GM23338 (cell line): ENCODE results near the gene ADAMTSL2. TPM values are rescaled to one million over a fixed set of nuclear protein-coding genes. Genes with fewer than 3 reads are reported as not detected.

ENCODE experiments used
- ATAC-seq: fragments of 200-7000 bp; cut with Tn5 transposase; 3 replicates; pipeline ENCODE4 v1.9.1; 2020
- DNase-seq: peaks from one replicate; pipeline ENCODE4 v3.0.0-alpha.2; 2015; ENCODE audit warnings: low spot score
- H2AFZ ChIP-seq: fragments of 200-600 bp; sonication (generic); 2 replicates; pipeline ENCODE4 v1.8.0; 2016; ENCODE audit warnings: antibody characterized with exemption, mild to moderate bottlenecking, moderate library complexity
- H3F3A ChIP-seq: fragments of 200-600 bp; sonication (generic); replicated peaks from 2 replicates; pipeline ENCODE4 v1.8.0; 2017; ENCODE audit warnings: antibody characterized with exemption, mixed run types, low read depth
- H3K27ac ChIP-seq: fragments of 200-600 bp; sonication (generic); 2 replicates; pipeline ENCODE4 v1.6.1; 2016; ENCODE audit warnings: low read depth
- H3K27me3 ChIP-seq: fragments of 200-600 bp; sonication (generic); 2 replicates; pipeline ENCODE4 v1.8.0; 2016; ENCODE audit warnings: mild to moderate bottlenecking, mixed run types, moderate library complexity; ENCODE audit not compliant: insufficient read depth
- H3K36me3 ChIP-seq: fragments of 200-600 bp; sonication (generic); 2 replicates; pipeline ENCODE4 v1.8.0; 2016; ENCODE audit warnings: mild to moderate bottlenecking; ENCODE audit not compliant: insufficient read depth
- H3K4me1 ChIP-seq: fragments of 200-600 bp; sonication (generic); 2 replicates; pipeline ENCODE4 v1.8.0; 2016; ENCODE audit warnings: mild to moderate bottlenecking, moderate library complexity; ENCODE audit not compliant: insufficient read depth
- H3K4me2 ChIP-seq: fragments of 200-600 bp; sonication (generic); 2 replicates; pipeline ENCODE4 v1.7.1; 2017; ENCODE audit warnings: mixed run types
- H3K4me3 ChIP-seq: fragments of 200-600 bp; sonication (generic); 2 replicates; pipeline ENCODE4 v1.6.1; 2016; ENCODE audit warnings: mixed run types
- H3K79me2 ChIP-seq: fragments of 200-600 bp; sonication (generic); replicated peaks from 2 replicates; pipeline ENCODE4 v1.8.0; 2017; ENCODE audit warnings: mild to moderate bottlenecking; ENCODE audit not compliant: insufficient read depth
- H3K9me2 ChIP-seq: fragments of 200-600 bp; sonication (generic); 2 replicates; pipeline ENCODE4 v1.8.0; 2017; ENCODE audit not compliant: insufficient read depth
- H4K20me1 ChIP-seq: fragments of 200-600 bp; sonication (generic); replicated peaks from 2 replicates; pipeline ENCODE4 v1.8.0; 2017; ENCODE audit warnings: mild to moderate bottlenecking; ENCODE audit not compliant: insufficient read depth
- H3K27ac Mint-ChIP-seq: 2 replicates; pipeline ENCODE4 v1.8.0; 2020; ENCODE audit warnings: inconsistent platforms, mild to moderate bottlenecking, moderate library complexity, mixed read lengths
- H3K27me3 Mint-ChIP-seq: 3 replicates; pipeline ENCODE4 v1.8.0; 2022; ENCODE audit warnings: low read depth, mild to moderate bottlenecking, moderate library complexity, mixed read lengths, inconsistent platforms; ENCODE audit not compliant: insufficient read depth, poor library complexity
- H3K36me3 Mint-ChIP-seq: 3 replicates; pipeline ENCODE4 v1.8.0; 2021; ENCODE audit warnings: low read depth, mild to moderate bottlenecking, inconsistent platforms, moderate library complexity, mixed read lengths
- H3K4me1 Mint-ChIP-seq: 3 replicates; pipeline ENCODE4 v1.8.0; 2020; ENCODE audit warnings: mild to moderate bottlenecking, inconsistent platforms, mixed read lengths
- H3K4me3 Mint-ChIP-seq: 3 replicates; pipeline ENCODE4 v1.8.0; 2021; ENCODE audit warnings: moderate library complexity, mild to moderate bottlenecking, inconsistent platforms, mixed read lengths
- H3K9me3 Mint-ChIP-seq: 3 replicates; pipeline ENCODE4 v1.8.0; 2020; ENCODE audit warnings: moderate library complexity, mild to moderate bottlenecking, inconsistent platforms, mixed read lengths
- CREB1 ChIP-seq: fragments of 250-450 bp; sonication (Bioruptor Pico); IDR thresholded peaks from 2 replicates; pipeline ENCODE4 v1.5.0; 2020; ENCODE audit warnings: low read depth, mild to moderate bottlenecking, moderate library complexity
- CTCF ChIP-seq, 2 experiments: fragments of 200-600 bp in 1 of 2; sonication (generic) in 1 of 2; conservative IDR thresholded peaks; 2 replicates each; pipeline versions ENCODE4 v1.5.1 to v1.6.1; 2016 to 2017; ENCODE audit warnings: antibody characterized with exemption in 2 of 2, low read depth in 2 of 2, mild to moderate bottlenecking in 2 of 2, moderate library complexity in 1 of 2
- ETS1 ChIP-seq: IDR thresholded peaks from 2 replicates; pipeline ENCODE4 v1.6.1; 2016; ENCODE audit warnings: antibody characterized with exemption
- EZH2 ChIP-seq: fragments of 200-600 bp; sonication (generic); IDR thresholded peaks from one replicate; pipeline ENCODE4 v1.8.0; 2017; ENCODE audit warnings: antibody characterized with exemption, mild to moderate bottlenecking, low read depth; ENCODE audit not compliant: unreplicated experiment
- EZH2phosphoT487 ChIP-seq: fragments of 200-600 bp; sonication (generic); IDR thresholded peaks from one replicate; pipeline ENCODE4 v1.8.1; 2018; ENCODE audit warnings: antibody characterized with exemption; ENCODE audit not compliant: unreplicated experiment
- JUNB ChIP-seq: IDR thresholded peaks from one replicate; pipeline ENCODE4 v1.6.1; 2016; ENCODE audit warnings: antibody characterized with exemption; ENCODE audit not compliant: unreplicated experiment
- NANOG ChIP-seq: IDR thresholded peaks from 2 replicates; pipeline ENCODE4 v1.6.1; 2016; ENCODE audit warnings: antibody characterized with exemption, borderline replicate concordance
- POLR2AphosphoS5 ChIP-seq: IDR thresholded peaks from 2 replicates; pipeline ENCODE4 v1.6.1; 2016; ENCODE audit warnings: antibody characterized with exemption, low read depth
- STAT1 ChIP-seq: IDR thresholded peaks from one replicate; pipeline ENCODE4 v1.6.1; 2016; ENCODE audit warnings: antibody characterized with exemption; ENCODE audit not compliant: unreplicated experiment
- ZNF114 ChIP-seq: fragments of 250-450 bp; sonication (Bioruptor Pico); IDR thresholded peaks from 2 replicates; pipeline ENCODE4 v1.5.0; 2020; ENCODE audit warnings: mild to moderate bottlenecking, moderate library complexity
- ZNF331 ChIP-seq: fragments of 250-450 bp; sonication (Bioruptor Pico); IDR thresholded peaks from 2 replicates; pipeline ENCODE4 v1.5.0; 2020; ENCODE audit warnings: low read depth, mild to moderate bottlenecking, moderate library complexity
- ZNF462 ChIP-seq: fragments of 250-450 bp; sonication (Bioruptor Pico); IDR thresholded peaks from 2 replicates; pipeline ENCODE4 v1.5.0; 2020; ENCODE audit warnings: mild to moderate bottlenecking, moderate library complexity
- polyA plus RNA-seq: library from polyadenylated mRNA; unstranded; fragments of >200 nt; fragmentation: Nextera tagmentation; extraction: Ambion mirVana; gene quantifications from 2 replicates; pipeline ENCODE4 v1.2.1, GENCODE V29; 2016
- total RNA-seq: library from RNA; depleted of rRNA; stranded (reverse); fragments of >200 nt; shearing (Covaris generic); gene quantifications from 2 replicates; pipeline ENCODE4 v1.2.3, GENCODE V29; 2014
- TF ChIP-seq, protein P1 (sequence below): IDR thresholded peaks from one replicate; pipeline ENCODE4 v1.6.1; 2018; ENCODE audit warnings: antibody characterized with exemption; ENCODE audit not compliant: unreplicated experiment

ADAMTSL2 gene
- total and polyA plus RNA-seq, 2 experiments from 2014 or later, result 0.15 to 0.66 TPM

DNA sequence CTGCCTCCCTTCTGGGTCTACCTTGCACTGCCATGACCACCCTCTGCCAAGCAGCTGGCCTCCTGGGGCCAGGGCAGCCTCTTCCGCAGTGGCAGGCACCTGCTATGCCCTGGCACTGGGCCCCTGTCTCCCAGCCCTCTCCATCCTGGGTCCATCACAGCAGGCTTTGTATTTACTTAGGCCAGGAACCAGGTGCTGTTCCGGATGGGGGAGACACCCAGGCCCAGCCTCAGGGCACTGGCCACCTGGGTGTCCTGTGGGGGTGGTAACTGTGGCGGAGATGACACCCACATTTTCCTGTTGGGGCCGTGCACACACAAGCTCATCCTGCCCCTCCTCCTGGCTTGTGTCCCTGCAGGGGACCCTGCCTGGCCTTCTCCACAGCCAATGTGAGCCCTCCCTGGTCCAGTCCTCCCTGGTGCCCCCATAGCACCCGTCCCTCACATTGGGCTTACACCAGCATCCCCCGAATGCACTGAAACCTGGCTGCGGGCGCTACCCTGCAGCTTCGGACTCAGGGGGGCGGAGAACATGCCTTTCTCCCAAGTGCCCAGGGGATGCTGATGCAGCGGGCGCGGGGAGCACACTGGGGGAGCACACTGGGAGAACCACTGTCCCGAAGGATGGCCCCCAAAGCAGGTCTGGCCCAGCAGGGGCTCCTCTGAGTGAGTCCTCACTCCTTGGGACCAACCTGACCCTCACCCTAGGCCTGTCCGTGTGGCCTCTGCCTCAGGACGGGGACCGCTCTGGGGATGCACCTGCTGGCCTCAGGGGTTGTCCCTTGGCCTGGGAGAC, 56.8 kb downstream of the ADAMTSL2 start:
- peaks cover 8% of the 10 kb centered on the region for H3K27me3 Mint-ChIP-seq
- no peaks in the 10 kb centered on the region for H3K9me2 ChIP-seq
- ATAC-seq, result no peak
- no peak overlapping the region for H3K4me3 Mint-ChIP-seq
- no peak overlapping the region for H3K27ac Mint-ChIP-seq
- no peak for DNase-seq
- TF ChIP-seq EZH2phosphoT487 (no peak), EZH2 (no peak), ZNF331 (no peak), ZNF114 (CRISPR knock-in tag) (no peak), CTCF (conservative IDR thresholded peaks at IDR 0.05; ENCODE audit: low read depth in 2 of 2) (no peak), ZNF462 (CRISPR knock-in tag) (no peak), POLR2AphosphoS5 (no peak), NANOG (no peak), CREB1 (CRISPR knock-in tag) (no peak), STAT1 (no peak), ETS1 (no peak), JUNB (no peak)
- TF ChIP-seq, protein P1, sequence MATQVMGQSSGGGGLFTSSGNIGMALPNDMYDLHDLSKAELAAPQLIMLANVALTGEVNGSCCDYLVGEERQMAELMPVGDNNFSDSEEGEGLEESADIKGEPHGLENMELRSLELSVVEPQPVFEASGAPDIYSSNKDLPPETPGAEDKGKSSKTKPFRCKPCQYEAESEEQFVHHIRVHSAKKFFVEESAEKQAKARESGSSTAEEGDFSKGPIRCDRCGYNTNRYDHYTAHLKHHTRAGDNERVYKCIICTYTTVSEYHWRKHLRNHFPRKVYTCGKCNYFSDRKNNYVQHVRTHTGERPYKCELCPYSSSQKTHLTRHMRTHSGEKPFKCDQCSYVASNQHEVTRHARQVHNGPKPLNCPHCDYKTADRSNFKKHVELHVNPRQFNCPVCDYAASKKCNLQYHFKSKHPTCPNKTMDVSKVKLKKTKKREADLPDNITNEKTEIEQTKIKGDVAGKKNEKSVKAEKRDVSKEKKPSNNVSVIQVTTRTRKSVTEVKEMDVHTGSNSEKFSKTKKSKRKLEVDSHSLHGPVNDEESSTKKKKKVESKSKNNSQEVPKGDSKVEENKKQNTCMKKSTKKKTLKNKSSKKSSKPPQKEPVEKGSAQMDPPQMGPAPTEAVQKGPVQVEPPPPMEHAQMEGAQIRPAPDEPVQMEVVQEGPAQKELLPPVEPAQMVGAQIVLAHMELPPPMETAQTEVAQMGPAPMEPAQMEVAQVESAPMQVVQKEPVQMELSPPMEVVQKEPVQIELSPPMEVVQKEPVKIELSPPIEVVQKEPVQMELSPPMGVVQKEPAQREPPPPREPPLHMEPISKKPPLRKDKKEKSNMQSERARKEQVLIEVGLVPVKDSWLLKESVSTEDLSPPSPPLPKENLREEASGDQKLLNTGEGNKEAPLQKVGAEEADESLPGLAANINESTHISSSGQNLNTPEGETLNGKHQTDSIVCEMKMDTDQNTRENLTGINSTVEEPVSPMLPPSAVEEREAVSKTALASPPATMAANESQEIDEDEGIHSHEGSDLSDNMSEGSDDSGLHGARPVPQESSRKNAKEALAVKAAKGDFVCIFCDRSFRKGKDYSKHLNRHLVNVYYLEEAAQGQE, result no peak
- H3K4me2 ChIP-seq, result no peak overlapping the region
- peaks cover 26% of the 10 kb centered on the region for H3K9me3 Mint-ChIP-seq
- H4K20me1 ChIP-seq, result no peaks in the 10 kb centered on the region
- no peaks in the 10 kb centered on the region for H3K4me1 ChIP-seq
- no peaks in the 10 kb centered on the region for H3K36me3 ChIP-seq
- H3K4me1 Mint-ChIP-seq, result no peaks in the 10 kb centered on the region
- no peaks in the 10 kb centered on the region for H3F3A ChIP-seq
- H3K4me3 ChIP-seq, result no peak overlapping the region
- no peak overlapping the region for H3K27ac ChIP-seq
- no peaks in the 10 kb centered on the region for H3K79me2 ChIP-seq
- no peak overlapping the region for H2AFZ ChIP-seq
- H3K27me3 ChIP-seq, result no peaks in the 10 kb centered on the region
- H3K36me3 Mint-ChIP-seq, result peaks cover 9% of the 10 kb centered on the region
